ENCODE measurements around the gene METTL6.
"Not testable (repeated sequence)": the region's sequence is repeated elsewhere in the genome, so short reads cannot be mapped to it uniquely, and the experiment has no call there.

Gene METTL6

DNA sequence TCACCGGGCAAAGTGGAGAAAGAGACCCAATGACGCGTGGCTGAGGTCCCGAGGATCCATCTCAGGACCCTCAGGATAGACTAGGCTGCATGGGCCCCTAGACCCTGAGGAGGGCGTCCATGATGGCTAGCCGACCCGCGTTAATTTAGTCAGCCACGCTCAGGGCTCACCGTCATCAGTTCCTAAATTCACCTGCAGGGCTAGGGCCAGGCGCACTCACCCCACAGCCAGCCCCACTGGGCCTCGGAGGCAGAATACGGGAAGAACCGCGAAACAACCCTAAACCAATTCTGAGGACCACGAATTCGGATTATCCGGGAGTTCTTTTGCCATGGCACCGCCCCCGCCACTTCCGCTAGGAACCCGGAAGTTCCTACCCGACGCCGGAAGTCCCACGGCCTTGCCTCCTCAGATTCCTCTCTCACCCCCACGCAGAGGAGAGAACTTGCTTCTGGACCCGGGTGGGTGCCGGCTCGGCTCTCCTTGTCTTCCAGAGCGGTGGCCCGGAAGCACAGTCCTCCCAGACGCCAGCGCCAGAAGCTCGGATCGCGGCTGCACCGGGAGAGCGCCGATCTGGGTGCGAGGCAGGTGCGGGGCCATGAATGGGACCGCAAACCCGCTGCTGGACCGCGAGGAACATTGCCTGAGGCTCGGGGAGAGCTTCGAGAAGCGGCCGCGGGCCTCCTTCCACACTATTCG is at the start of gene METTL6, which contains the start of gene EAF1:
Gene METTL6 (minus strand): TSS at position 363 of the 699 bp plus-strand sequence. CDS start 1,033 bp downstream, outside the sequence.
Gene EAF1 (plus strand): TSS at position 417 of the 699 bp plus-strand sequence. CDS start 182 bp downstream, at position 599.
- FAIRE-seq, result no peak

GRCh38 chr3:15476378-15476777 is 49.0 kb upstream of the METTL6 start:
- FAIRE-seq, result no peak

GRCh38 chr3:15475161-15475560 is 47.8 kb upstream of the METTL6 start:
- no peak for FAIRE-seq

DNA sequence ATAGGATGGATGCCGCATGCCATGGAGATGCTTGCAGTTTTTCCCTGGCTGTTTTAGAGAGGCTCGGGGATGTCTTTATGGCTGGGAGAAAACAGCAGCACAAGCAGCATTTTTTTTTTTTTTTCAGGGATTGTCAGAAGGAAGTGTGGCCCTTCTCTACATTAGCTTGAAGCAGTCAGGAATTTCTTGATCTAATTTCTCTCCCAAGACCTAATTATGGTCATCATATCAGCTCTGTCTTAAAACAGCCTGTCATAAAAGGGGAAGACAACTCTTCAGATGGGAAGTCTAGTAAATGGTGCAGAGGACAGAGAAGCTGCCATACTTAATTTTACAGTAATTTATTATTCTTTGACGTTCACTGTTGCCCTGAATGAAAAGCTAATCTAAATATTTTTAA is 44.5 kb upstream of the METTL6 start:
- no peak for FAIRE-seq

DNA sequence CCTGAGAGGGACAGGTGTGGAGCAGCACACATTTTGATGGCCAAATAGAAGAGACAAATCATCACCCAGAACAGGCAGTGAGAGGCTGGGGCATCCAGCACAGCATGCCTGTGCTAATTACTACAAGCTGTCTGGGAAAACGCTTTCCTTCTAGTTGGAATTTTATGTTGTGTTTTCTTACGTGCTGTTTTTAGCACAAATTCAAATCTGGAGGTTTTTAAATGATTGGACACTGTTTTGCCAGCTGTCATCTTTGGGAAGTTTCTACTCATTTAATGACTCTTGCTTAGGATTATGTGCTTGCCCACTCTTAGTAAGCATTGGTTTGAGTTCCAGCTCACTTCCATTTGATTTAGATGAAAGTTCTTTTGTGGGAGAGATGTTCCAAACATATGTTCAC is 43.5 kb upstream of the METTL6 start:
- no peak for FAIRE-seq

DNA sequence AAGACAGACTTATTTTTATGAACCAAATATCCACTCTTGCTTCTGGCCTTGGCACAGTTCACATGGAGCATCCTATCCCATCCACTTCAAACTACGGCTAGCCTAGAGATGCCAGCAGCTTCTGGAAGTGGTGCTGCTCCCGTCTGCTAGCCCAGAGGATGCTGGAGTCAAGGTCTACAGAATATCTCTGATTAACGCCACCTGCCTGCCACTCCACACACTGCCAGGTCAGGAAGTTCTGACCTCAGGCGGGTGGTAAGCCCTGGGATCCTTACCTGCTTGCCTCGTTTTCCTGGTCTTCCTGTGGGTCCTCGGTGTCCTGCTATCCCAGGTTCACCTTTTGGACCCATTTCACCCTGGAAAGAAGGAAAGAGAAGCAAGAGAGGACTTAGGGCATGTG is 42.9 kb upstream of the METTL6 start:
- no peak for FAIRE-seq

DNA sequence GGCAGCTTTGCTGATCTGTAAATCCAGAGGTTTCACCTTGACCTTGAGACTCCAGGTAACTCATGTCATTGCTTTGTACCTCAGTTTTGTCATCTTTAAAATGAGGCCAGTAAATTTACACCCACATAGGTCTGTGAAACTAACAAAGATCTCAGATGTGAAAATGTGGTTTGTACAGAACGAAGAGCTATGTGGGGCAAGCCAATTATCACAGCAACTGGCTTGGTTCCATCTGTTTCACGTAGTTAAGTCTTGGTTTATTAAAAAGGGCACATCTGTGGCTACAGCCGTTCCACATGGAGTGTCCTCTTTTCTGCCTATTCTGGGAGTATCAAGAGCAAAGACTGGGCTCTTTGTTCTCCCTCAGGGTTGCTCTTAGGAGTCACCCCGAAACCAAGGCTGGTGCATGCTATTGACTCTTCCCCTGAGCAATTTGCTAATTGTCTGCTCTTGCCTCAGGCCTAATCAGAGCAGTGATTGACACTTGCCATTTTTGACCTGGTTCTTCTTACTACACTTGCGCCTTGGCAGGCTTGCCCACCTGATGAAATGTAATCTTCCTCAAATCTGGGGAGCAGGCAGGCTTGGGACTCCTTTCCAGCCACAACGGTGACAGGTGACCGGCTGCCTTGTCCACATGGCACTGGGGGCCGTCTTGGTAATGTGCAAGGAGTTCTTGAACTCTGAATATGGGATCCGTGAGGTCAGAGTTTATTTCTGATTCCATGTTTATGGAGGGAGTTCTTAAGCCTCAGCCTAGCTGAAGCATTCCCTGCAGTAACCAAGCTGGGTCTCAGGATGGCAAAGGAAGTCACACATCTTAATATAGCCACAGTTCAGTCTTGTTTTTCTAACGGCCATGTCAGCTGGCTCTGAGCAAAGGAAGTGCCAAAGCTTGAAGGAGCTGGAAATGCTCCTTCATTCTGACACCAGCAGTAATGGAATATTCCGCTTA is 40.2 kb upstream of the METTL6 start:
- FAIRE-seq, result no peak

- FAIRE-seq, result no peak
Measured at GRCh38 chr3:15465876-15466585, 38.7 kb upstream of the METTL6 start.

DNA sequence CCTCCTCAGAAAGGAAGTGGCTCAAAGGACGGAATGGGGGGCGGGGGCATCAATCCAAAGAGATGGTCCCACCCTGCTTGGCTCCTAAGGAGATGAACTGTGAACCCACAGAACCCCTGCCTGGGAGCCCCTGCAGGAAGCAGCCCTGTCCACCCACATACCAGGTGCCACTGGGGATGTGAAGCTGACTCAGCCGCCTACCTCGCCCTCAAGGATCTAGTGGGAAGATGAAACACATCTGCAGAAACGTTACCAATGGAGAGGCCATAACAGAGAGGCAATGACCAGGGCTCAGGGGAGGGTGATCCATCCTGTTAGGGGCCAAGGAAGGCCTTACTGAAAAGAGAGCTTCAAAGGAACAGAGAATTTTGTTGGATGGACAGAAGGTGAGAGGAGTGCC is 35.1 kb upstream of the METTL6 start:
- FAIRE-seq, result no peak

GRCh38 chr3:15460891-15461531 is 33.7 kb upstream of the METTL6 start:
- FAIRE-seq, result no peak

DNA sequence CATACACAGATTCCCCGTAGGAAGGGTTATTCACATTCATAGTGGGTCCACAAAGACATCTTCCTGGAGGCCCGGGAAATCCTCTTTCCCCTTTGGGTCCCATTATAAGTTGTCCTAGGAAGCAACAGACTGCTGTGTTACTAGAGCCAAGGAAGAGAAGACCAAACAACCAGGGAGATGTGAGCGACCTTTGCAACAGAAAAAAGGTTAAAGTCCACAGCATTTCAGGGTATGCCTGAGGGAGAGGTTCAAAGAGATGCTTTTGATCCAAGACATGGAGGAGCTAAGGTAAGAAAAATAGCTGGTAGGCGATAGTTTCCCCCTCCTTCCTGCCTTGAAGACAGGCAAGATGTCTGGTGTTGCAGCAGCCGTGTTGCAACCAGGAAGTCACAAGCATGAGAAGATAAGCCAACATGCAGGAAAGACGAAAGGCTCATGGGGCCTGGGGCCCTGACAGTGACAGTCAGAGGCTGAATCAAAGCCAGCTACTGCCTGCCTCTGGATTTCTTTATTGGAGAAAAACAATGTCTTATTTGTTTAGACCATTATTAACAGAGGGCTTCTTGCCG is 31.0 kb upstream of the METTL6 start:
- no peak for FAIRE-seq

GRCh38 chr3:15456915-15457314 is 29.6 kb upstream of the METTL6 start:
- not testable (repeated sequence) for FAIRE-seq

DNA sequence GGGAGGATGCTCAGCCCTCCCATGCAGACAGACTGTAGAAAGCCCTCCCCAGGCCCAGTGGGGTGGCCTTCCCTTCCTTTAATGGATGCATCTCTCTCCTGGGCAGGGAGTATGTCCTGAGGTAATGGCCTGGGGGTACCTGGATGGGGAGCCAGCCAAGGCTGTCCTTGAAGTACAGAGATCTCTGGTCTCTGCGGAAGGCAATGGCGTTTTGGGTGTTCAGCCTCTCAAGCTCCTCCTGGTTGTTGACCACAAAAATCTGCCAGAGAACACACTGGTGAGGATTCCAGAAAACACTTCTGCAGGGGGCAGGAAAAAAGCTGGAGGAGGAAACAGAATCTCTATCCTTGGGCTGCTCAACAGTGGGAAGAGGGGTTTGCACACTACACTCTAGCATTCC is 29.0 kb upstream of the METTL6 start:
- FAIRE-seq, result no peak

DNA sequence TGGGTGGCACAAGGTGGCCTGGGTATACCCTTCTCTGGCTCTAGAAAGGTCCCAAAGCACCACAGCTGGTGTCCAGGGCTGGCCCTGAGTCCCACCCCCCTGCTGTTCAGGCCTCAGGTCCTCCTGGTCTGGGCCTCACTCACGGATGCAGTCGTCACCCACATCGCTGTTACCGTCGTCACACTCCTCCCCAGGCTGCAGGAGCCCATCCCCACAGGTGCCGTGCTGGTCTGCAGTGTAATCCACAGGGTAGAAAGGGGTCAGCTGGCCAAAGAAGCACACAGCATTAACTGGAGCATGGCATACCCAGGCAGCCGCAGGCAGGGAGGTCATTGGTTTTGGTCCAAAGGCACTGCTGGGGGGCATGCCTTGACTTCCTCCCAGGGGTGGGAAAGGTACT is 28.4 kb upstream of the METTL6 start:
- FAIRE-seq, result no peak

DNA sequence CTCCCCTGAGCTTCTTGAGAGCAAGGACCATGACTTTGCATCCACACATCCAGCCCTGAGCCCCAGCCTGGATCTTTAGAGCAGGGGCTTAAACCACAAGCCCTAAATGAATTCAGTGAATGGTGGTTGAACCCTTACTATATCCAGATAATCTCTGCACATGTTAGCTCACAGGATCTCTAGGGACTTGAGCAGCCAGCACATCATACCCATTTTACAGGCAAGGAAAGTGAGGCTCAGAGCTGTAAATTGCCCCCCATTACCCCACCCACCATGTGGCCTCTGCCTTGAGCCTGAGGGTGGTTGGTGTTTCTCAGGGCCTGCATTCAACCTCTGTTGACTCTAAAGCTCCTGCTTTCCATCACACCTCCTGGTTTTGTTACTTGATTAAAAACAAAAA is 27.6 kb upstream of the METTL6 start:
- no peak for FAIRE-seq

DNA sequence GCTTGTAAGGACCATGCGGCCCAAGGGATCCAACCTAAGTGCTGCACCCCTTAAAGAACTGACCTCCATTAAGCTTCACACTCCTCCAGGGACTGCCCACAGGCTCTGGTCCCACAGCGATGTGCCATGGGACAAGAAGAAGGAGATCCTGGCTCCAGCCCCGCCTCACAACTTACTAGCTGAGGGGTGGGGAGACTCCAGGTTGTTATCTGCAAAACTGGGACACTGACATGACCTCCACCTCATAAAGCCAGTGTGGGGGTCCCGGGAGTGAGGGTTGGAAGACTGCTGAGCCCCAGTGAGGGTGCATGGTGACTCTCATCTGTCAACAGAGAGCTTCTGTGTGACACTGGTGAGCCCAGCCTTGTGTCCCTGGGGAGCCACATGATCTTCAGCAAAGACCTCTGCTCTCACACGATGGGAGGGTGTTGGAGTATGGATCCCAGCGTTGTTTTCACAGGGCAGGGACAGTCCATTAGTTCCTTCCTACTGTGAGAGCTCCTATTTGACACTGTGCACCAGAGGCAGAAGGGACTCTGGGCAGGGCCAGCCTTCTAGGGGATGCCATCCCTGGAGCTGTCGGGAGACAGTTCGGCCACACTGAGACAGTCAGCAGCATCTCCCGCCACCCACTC is 26.8 kb upstream of the METTL6 start:
- FAIRE-seq, result no peak

DNA sequence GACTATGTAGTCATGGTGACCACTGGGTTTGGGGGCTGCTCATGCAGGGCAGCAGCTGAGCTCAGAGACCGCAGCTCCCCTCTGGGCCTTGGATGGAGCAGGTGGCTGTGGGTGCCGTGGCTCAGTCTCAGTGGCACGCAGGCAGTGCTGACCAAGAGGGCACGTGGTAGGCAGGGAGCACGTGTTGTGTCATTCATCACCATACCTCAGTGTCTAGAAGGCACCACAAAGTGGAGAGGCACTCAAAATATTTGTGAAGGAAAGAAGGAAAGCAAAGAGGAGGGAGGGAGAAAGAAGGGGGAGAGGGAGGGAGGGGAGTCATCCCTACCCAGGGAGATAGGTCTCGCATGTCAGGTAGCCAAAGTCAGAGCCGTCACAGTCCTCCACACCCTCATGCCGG is 26.2 kb upstream of the METTL6 start:
- no peak for FAIRE-seq

GRCh38 chr3:15452961-15453360 is 25.6 kb upstream of the METTL6 start:
- no peak for FAIRE-seq

DNA sequence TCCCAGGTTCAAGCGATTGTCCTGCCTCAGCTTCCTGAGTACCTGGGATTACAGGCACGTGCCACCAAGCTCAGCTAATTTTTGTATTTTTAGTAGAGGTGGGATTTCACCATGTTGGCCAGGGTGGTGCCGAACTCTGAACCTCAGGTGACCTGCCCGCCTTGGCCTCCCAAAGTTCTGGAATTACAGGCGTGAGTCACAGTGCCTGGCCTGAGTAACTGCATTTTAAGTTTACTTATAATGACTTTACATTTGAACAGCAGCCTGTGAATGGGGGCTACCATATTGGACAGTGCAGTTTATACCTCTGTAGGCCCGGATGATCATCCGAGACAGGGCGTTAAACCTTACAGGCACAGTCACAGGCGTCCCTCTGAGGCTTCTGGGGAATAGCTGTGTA is 24.8 kb upstream of the METTL6 start:
- no peak for FAIRE-seq

DNA sequence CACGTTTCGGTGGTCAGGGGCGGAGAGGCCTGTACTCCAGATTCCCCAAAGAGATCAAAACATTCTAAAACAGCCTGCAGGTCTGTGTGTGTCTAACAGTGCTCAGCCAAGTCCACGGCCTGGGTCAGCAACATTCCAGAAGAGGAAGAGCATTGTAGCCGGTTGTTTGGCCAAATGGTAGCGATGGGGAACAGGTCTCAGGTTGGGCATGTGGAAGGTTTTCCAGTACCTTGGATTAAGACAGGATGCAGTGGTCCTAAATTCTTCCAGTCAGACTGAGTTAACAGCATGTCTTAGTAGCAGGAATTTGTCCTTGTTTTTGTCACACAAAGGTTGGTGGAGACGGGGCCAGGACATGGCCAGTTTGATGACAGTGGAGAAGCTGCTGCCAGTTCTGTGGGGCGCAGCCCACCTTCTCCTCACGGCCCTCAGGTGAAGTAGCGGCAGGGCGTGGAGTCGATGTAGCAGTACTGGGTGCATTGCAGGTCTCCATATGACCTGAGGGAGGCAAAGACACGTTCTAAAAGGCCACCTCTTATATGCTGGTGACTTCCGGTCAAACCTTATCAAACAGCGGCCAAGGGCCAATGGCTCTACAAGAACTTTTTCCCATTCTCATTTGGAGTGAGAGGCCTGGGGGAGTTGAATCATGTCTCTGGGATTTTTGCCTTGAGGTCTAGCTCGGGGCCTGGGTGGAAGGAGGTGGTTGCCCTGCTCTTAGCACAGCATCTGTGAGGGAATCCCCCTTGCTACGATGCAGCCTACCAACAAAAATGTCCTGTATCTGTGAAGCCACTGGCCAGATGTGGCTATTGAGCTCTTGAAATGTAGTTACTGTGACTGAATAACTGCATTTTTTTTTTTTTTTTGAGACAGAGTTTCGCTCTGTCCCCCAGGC is 24.1 kb upstream of the METTL6 start:
- no peak for FAIRE-seq
